ENCODE data around the gene LSM2.

Gene LSM2

GRCh38 chr6:31750411-31751022, 56.2 kb downstream of the LSM2 start:
- peaks cover 38% of the 10 kb centered on the region for H3K36me3 ChIP-seq (ENCODE audit: insufficient read depth, low read length)
- no peak overlapping the region for H2AFZ ChIP-seq (ENCODE audit: low read depth, low read length)
- H4K20me1 ChIP-seq (ENCODE audit: insufficient read depth, low read length), result peaks cover 6% of the 10 kb centered on the region; the same call in 1 of the 2 replicates
- no peak overlapping the region for H3K4me3 ChIP-seq (ENCODE audit: low read depth in 1 of 2, low read length in 2 of 2)
- no peak for TF ChIP-seq EZH2 (IDR thresholded peaks at IDR 0.05; ENCODE audit: borderline replicate concordance, low read depth, low read length, severe bottlenecking)
- TF ChIP-seq, protein P1, sequence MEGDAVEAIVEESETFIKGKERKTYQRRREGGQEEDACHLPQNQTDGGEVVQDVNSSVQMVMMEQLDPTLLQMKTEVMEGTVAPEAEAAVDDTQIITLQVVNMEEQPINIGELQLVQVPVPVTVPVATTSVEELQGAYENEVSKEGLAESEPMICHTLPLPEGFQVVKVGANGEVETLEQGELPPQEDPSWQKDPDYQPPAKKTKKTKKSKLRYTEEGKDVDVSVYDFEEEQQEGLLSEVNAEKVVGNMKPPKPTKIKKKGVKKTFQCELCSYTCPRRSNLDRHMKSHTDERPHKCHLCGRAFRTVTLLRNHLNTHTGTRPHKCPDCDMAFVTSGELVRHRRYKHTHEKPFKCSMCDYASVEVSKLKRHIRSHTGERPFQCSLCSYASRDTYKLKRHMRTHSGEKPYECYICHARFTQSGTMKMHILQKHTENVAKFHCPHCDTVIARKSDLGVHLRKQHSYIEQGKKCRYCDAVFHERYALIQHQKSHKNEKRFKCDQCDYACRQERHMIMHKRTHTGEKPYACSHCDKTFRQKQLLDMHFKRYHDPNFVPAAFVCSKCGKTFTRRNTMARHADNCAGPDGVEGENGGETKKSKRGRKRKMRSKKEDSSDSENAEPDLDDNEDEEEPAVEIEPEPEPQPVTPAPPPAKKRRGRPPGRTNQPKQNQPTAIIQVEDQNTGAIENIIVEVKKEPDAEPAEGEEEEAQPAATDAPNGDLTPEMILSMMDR (IDR thresholded peaks at IDR 0.05; ENCODE audit: borderline replicate concordance, extremely low read depth, low read length, poor library complexity, severe bottlenecking), result no peak
- no peaks in the 10 kb centered on the region for H3K9me3 ChIP-seq (ENCODE audit: insufficient read depth, low read length, severe bottlenecking)
- ATAC-seq (ENCODE audit: insufficient read depth, low read depth) (no peak), DNase-seq (no peak)
- no peak overlapping the region for H3K4me2 ChIP-seq (ENCODE audit: insufficient read depth, low read length)
- H3K27ac ChIP-seq (ENCODE audit: low read length), result no peak overlapping the region
- H3K79me2 ChIP-seq (ENCODE audit: insufficient read depth, low read length), result no peaks in the 10 kb centered on the region
- no peaks in the 10 kb centered on the region for H3K27me3 ChIP-seq (ENCODE audit: insufficient read depth, low read length, poor library complexity)
- no peak overlapping the region for H3K9ac ChIP-seq (ENCODE audit: low read depth, low read length)
- no peaks in the 10 kb centered on the region for H3K4me1 ChIP-seq (ENCODE audit: insufficient read depth, low read length)

DNA sequence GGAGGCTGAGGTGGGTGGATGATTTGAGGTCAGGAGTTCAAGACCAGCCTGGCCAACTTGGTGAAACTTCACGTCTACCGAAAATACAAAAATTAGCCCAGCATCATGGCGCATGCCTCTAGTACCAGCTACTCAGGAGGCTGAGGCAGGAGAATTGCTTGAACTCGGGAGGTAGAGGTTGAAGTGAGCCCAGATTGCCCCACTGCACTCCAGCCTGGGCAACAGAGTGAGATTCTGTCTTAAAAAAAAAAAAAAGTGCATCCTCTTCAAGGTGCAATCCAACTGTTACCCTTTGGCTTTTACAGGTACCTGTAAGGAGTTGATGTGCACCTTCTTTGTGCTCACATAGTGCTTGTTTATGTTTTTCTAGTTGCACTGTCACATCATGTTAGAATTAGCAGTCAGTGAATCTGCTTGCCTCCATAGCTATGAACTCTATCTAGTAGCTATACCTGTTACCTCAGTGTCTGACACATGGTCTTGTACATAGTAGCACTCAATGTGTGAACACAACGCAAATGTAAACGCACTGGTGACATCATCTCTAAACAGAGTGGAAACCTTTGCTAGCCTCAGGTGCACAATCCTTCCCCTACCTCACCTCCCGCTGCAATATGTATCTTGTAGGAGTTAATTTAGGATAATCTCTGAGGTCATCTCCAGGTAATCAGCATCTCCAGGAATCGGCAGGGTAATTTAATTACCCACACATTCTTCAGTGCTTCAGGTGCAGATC, 57.3 kb downstream of the LSM2 start:
- Histone ChIP-seq H3K27ac (ENCODE audit: low read length) (no peak overlapping the region), H3K4me1 (ENCODE audit: insufficient read depth, low read length) (no peaks in the 10 kb centered on the region), H2AFZ (ENCODE audit: low read depth, low read length) (no peak overlapping the region), H3K36me3 (ENCODE audit: insufficient read depth, low read length) (peaks cover 44% of the 10 kb centered on the region), H4K20me1 (ENCODE audit: insufficient read depth, low read length) (peaks cover 6% of the 10 kb centered on the region; the same call in 1 of the 2 replicates), H3K4me2 (ENCODE audit: insufficient read depth, low read length) (no peak overlapping the region), H3K79me2 (ENCODE audit: insufficient read depth, low read length) (no peaks in the 10 kb centered on the region), H3K9me3 (ENCODE audit: insufficient read depth, low read length, severe bottlenecking) (no peaks in the 10 kb centered on the region), H3K9ac (ENCODE audit: low read depth, low read length) (no peak overlapping the region), H3K4me3 (ENCODE audit: low read depth in 1 of 2, low read length in 2 of 2) (no peak overlapping the region), H3K27me3 (ENCODE audit: insufficient read depth, low read length, poor library complexity) (no peaks in the 10 kb centered on the region)
- no peak for DNase-seq
- TF ChIP-seq, protein P1 (IDR thresholded peaks at IDR 0.05; ENCODE audit: borderline replicate concordance, extremely low read depth, low read length, poor library complexity, severe bottlenecking), result no peak
- TF ChIP-seq EZH2 (IDR thresholded peaks at IDR 0.05; ENCODE audit: borderline replicate concordance, low read depth, low read length, severe bottlenecking), result no peak
- ATAC-seq (ENCODE audit: insufficient read depth, low read depth), result no peak

Measured in DND-41 (cell line).